Activated naive CD4-positive, alpha-beta T cell treated with anti-CD3 and anti-CD28 coated beads, Interleukin-2, amount 50 U/mL, for 16 hours (primary cell): ENCODE results near the gene CMTM7.

ENCODE experiments used
- DNase-seq: peaks from one replicate; pipeline ENCODE4 v3.0.0-alpha.2; 2020

The CMTM7 gene, protein sequence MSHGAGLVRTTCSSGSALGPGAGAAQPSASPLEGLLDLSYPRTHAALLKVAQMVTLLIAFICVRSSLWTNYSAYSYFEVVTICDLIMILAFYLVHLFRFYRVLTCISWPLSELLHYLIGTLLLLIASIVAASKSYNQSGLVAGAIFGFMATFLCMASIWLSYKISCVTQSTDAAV

DNA sequence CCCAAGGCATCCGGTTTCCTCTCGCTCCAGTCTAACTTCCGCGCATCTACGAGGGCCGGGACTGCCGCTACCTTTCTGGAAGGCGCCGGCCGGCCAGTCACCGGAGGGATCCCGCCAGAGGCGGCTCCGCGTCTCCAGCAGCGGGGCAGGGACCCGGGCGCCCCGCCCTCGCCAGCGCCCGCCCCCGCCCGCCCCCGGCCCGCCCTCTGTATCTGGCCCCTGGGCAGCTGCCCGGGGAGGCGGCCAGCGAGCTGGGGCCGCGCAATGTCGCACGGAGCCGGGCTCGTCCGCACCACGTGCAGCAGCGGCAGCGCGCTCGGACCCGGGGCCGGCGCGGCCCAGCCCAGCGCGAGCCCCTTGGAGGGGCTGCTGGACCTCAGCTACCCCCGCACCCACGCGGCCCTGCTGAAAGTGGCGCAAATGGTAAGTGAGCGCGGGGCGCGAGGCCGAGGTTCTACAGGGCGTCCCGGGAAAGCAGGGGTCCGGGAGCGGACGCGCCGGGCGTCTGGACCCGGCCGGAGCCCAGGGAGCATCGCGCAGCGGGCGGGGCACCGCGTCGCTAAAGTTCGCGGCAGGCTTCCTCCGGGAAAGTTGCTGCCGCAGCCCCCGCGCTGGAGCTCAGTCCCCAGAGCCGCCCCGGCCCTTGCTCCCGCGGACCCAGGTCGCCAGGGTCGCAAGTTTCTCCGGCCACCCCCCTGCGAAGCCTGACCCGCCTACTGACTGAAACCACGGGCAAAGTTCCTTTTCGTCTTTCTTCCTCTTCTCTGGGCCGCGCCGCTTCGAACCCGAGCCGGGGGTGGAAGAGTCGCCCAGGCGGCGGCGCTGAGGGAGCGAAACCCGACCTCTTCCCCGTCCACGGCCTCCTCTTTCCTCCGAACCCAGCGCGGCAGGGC, at the start of gene CMTM7:
TSS of gene CMTM7 (plus strand) at position 211 of the 893 bp plus-strand sequence. CDS start at position 265, 54 bp downstream.
- peak; percentile 48 for DNase-seq

DNA sequence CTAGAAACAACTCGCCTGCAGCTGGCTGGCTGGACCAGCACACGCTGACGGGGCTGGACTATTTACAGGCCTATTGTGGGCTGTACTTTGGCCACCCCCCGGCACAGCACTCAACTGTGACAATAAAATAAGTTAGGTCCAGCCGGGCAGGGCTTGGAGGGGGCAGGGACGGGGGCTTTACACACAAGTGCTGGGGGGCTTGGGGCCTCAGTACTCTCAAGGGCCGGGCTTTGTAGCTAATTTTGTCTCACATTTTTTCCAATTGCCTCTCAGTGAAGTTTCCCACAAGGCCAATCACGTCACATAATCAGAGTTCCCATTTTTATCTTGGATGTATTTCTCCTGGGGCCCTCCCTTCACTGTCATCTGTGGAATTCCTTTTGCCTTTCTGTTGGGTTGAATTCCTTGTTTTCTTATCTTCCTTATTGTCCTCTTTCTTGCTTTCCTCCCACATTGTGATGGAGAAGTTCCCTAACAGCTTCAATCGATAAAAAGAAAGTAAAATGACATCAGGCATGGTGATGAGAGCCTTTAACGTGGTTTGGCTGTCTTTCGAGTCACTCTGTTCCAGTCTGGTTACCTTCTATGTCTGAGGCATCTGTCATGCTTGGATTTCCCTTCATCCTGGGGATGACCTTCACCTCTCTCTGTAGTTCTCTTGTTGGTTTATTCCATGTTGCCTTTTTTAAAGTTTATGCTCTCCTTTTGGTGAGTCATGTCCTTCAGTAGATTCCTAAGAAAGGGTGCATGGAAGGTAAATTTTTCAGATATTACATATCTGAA, 44.1 kb upstream of the CMTM7 start:
- DNase-seq = no peak

DNA sequence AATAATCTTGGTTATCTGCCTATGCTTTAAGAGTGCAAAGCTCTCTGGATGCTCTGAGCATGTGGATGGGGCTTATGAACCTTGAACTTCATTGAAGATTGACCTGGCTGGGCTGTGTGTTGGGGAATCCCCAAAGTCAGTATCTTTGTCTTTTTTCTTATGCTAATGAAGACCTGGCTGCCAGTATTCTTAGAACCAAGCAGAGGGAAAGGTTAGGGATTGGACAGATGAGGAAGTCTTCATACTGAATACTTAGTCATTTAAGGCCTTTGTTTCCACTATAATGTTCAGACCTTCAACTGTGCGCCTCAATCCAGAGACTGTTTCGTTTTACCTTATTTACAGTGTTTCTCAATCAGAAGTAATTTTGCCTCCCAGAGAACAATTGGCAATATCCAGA, 42.5 kb upstream of the CMTM7 start:
- DNase-seq = no peak

DNA sequence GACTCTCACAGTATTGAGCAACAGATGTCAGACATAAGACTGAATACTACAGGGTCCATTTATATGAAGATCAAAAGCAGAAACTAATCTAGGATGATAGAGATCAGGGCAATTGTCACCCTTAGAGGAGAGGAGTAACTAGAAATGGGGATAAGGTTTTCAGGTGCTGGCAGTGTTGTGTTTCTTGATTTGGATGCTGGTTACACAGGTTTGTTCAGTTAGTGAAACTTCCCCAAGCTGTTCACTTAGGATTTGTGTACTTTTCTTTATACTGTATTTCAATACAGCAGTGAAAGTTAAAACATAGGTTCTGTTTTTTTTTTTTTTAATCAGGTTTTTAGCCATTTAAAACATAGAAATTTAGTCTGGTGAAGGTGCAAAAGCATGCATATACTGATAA, 39.1 kb upstream of the CMTM7 start:
- no peak for DNase-seq

DNA sequence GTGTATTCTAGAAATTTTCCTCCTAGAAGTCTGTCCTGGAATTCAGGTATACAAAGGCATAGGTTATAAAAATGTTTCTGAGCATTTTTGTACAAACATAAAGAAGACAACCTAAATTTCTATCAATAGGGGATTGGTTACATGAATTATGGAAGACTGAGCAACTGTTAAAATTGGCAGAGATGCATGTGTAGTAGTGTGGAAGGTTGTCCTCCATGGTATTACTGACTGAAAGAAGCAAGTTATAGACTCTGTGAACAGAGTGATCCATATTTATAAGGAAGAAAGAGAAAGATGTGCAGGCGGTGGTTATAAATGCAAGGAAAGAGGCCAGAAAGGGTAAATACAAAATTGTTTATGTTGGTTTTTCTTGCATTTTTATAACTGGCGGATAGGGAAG, 38.3 kb upstream of the CMTM7 start:
- no peak for DNase-seq

DNA sequence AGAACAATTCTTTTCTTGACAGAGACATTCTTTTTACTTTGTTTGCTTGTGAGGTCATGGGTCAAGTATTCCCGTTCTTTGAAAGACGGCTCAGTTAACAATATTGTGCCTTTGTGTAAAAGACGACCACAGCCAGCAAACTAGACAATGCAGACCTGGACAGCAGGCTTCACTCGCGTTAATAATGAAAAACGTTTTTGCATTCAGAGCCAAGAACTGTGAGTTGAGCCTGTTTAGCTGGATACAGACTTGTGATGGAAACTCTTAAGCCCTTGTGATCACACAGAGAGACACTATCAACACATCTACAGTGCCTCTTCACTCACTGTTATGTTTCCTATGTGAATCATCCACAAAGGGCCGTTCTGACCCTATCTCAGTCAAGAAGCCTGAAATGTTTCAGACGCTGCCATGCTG, 37.3 kb upstream of the CMTM7 start:
- DNase-seq = no peak

DNA sequence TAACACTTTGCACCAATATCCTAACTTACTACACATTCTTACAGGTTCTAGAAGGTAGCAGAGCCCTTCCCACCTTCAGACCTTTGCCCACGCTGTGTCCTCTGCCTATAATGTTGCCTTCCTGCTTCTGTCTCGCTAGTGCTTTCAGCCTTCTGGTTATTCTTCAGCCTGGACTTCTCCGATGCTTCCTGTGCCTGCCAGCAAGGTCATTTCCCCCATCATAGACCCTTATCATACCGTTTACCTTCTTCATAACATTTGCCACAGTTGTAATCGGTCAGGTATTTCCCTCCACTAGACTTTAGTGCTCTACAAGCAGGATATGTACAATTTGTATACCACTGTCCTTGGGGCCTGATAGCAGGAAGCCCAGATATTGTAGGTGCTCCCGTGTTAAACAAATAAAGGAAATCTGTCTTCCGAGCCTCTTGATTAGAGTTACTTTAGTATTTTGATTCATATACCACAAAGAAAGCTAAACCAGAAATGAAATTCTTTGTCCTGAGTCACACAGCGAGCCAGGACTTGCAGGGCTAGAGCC, 35.8 kb upstream of the CMTM7 start:
- no peak for DNase-seq

DNA sequence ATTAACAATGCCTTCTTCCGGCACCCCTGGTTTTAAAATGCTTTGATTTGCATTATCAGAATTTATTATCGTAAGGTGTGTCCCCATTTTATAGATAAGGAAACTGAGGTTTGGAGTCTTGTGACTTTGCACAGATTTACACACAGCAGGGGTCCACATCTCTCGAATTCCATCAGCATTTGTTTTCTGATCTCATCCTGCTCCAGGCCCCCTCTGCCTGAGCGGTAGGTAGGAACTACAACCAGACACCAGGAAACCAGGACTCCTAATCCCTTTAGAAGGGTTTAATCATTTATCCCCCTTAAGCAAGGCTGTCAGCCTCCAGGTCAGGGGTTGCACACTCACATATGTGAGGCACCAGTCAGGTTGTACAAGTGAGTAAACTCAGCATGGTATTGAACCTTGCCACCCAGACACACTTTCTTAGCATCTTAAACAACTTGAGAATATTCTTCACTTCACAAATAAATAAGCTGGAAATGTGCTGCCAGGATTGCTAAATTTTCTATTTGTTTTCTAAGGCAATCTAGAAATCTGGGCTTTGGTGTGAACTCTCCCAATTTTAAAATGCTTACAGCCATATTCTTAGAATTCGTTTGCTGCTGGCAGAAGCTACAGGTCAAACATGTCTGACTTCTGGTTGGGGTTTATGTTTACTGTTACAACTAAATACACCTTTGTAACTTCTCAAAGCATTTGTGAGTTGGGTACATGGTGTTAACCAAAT, 31.7 kb upstream of the CMTM7 start:
- DNase-seq = no peak

DNA sequence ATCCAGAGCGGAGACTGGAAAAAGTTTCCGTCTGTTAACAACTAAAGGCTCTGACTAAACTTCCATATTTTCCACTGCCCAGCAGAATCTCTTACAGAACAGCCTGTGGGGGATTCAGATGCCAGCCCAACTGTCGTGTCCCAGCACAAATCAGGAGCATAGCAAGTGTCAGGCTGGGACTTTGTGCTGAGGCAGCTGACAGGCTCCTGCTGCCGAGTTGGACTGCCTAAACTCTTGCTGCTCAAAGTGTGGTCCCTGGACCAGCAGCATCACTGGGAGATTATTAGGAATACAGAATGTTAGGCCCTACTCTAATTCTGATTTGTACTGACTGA, 31.2 kb upstream of the CMTM7 start:
- DNase-seq = no peak

DNA sequence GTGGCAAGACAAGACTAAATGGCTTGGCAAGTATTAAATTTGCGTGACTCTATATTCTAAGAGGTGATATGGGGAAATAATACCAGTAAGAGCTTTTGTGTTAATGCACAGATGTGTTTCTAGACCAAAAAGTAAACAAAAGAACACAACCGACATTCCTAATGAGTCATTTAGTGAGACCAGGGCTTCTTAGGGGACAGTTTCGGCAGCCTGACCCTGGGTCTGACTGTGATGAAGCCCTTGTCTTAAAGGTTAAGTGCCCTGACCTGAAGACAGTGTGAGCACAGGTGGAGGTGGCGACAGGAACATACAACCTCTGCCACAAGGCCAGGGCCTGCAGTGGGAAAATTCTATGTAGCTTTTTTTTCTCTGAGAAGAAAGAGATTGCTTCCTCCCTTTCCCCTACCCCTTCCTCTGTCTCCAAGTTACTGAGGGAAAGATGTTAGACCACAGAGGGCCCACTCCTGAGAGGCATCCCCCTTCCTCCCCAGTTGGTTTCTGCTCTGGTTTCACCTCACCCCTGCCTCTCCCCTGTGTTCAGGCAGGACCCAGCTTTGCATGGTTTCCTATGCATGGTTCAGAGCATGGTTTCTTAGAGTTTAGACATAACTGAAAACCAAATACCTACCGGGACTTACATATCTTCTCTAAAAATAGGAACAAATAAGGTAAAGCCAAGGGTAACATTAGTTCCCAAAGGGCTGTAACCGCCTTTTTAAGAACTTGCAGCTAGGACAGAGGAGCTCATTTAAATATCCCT, 24.8 kb upstream of the CMTM7 start:
- no peak for DNase-seq

DNA sequence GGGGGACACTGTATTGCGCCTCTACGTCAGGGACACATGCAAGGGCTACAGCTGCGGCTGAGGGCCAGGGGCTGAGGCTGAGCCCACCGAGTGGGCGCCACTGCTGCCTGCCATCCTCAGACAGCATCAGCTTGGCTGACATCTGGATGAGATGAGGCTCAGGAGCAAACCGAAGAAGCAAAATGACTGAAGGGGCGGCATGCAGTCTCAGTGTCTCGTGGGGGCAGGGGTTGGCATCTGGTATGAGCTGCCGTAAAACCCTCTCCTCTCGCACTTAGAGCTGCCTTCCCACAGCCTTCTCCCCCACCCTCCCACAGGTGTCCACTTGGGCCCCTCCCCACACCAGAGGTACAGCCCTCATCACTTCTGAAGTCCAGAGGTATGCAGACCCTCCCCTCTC, 24.2 kb upstream of the CMTM7 start:
- no peak for DNase-seq

DNA sequence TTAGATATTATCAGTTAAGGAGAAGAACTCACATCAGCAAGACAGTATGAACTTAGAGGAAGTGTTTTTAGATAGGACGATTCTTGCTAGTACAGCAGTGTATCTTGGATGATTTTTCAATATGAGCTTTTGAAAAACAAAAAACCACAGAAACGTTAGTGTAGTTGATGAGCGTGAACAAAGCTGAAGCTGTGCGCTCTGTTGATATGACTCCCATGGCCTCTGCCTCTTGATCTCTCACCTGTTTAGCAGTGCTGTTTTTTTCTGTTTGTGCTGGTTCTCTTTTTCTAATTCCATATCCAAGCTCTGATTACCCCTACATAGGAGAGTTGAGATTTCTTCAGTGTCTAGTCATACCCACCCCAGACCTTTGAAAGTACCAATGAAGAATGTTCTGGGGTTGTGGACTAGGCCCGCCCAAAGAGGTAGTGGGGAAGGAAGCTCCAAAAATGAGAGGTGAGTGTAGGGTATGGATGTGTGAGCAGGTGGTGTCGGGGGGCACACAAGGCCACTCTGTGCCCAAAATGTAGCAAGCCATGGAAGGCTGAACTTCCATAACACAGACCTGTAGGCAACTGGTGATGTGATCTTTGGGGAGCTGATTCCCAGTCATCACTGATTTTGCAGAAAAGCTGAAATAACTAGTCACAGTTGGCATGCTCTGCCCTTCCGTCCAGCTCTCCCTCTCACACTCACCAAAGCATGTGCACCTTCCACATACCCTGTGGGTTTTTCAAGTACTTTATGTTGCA, 20.0 kb upstream of the CMTM7 start:
- DNase-seq = no peak

DNA sequence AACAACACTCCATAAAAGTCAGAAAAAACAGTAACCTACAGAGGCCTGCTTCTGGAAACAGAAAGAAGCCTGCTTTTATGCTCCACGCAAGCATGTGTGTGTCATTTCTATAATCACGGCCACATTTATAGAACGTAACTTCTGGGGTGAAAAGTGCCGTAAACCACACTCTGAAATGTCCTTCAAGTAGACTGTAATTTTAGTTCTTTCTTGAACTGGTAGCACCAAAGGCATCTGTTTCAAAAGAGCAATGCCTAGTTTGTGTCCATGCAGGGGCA, 19.5 kb upstream of the CMTM7 start:
- DNase-seq = no peak

DNA sequence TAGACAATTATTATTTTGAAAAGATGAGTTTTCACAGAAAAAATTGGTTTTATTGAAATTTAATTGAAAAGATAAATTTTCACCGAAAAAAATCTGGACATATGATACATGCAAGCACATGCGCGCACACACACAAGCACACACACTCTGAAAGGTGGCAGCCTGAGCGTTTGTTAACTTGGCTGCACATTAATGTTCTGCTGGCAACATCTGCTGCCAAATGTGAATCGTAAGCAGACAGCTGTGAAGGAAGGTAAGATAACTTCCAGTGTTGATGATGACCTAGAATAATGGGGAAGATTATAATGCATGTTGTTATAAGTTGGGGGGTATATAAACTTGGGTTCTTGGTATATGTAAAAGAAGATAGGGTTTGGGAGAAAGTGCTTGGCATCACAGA, 18.4 kb upstream of the CMTM7 start:
- no peak for DNase-seq

DNA sequence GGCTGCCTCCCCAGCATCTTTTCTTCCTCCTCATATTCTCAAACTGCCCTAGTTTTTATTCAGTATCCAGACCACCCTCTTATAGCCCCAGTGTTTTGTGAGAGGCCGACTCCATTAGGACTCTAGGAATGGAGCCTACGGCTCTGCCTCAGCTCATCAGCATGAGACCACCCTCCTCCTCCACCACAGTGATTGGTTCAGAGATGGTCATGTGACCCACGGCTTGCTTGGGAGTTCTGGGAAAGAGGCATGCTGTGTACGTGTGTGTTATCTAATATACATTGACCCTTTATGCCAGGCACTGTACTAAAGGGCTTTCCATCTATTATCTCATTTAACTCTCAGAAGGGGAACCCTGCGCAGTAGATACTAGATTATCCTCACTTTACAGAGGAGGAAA, 17.8 kb upstream of the CMTM7 start:
- DNase-seq = no peak

DNA sequence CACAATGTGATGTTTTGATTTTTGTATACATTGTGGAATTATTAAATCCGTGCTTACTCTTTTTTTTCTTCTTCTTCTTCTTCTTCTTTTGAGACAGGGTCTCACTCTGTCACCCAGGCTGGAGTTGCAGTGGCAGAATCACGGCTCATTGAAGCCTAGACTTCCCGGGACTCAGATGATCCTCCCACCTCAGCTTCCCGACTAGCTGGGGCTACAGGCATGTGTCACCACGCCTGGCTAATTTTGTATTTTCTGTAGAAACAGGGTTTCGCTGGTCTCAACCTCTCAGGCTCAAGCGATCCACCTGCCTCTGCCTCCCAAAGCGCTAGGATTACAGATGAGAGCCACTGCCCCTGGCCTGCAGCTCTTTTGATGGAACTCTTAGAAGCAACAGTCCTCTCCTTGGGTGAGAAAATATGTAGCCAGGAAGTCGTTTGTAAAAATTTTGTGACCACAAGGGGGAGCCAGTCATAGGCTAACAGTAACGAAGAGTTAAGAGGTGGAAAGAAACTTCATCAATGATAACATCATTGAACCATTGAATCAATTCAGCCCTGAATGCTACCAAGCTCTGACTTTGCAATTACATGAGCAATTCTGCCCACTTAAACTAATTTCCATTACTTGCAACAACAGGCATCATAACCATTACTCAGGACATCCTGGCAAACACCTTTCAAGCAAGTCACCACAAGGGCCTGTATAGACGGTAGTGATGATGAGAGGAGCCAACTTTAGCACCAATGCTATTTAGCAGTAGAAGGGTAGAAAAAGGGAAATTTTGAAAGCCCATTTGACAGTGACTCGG, 16.7 kb upstream of the CMTM7 start:
- peak; percentile 55 for DNase-seq

DNA sequence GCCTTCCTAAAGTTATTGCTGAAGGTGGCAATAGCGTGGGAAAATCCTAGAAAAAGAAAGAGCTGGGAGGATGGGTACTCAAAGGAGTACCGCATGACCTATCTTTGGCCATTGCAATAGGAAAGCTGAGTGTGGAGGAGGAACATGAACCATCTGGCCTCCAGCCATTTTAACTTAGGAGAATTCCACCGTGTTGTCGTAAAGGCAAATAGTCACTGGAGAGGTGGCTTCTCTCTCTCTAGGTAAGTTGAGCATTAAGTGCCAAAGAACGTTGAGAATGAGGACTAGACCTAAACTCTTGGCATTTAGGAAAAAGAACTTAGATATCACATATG, 16.1 kb upstream of the CMTM7 start:
- no peak for DNase-seq

DNA sequence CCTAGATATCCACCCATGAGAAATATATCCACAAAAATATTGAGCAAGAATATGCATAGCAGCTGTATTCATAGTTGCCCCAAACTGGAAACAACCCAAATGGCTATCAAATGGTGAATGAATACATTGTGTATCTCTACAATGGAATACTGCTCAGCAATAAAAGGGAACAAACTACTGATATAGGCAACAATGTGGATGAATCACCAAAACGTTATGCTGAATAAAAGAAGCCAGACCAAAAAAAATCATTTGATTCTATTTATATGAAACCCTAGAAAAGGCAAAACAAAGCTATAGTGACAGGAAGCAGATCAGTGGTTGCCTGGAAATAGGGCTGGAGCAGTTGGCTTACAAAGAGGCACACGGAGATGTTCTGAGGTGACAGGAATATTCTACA, 15.5 kb upstream of the CMTM7 start:
- DNase-seq = no peak

DNA sequence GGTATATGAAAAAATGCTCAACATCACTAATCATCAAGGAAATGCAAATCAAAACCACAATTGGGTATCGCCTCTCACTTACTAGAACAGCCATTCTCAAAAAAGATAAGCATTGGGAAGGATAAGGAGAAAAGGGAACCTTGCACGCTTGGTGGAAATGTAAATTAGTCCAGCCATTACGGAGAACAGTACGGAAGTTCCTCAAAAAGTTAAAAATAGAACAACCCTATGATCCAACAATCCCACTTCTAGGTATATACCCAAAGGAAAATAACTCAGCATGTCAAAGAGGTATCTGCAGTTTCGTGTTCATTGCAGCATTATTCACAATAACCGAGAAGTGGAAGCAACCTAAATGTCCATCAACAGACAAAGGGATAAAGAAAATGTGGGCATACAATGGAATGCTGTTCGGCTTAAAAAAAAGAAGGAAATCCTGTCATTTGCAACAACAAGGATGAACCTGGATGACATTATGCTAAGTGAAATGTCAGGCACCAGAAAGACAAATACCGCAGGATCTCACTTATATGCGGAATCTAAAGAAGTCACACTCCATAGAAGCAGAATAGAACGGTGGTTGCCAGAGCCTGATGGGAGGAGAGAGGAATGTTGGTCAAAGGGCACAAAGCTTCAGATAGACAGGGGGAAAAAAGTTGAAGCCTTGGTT, 11.7 kb upstream of the CMTM7 start:
- no peak for DNase-seq

DNA sequence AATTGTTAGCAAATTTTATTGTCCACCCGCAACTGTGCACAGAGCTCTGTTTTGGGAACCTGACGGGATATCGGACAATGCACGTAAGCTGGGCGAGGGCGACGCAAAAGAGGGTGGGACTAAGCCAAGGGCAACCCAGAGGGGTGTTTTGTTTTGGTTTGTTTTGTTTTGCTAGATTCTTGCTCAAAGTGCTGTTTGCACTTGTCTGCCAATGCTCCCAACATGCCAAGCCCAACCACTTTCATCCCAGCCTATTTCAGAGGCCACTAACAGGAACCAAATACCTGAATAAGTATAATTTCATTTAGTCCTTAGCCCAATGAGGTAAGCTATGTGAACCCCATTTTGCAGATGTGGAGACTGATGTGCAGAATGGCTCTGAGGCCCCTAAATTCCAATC, 9.7 kb upstream of the CMTM7 start:
- no peak for DNase-seq
